NCI-H2081 treated with DMSO at 0.1 percent for 48 hours (cell line): ENCODE measurements around the gene HOPX.
"Not testable (repeated sequence)": the region's sequence is repeated elsewhere in the genome, so short reads cannot be mapped to it uniquely, and the experiment has no call there.

ENCODE experiments used
- DNase-seq: peaks from one replicate; lab custom pipeline; 2025; lab: John Stamatoyannopoulos, UW

HOPX gene, protein sequence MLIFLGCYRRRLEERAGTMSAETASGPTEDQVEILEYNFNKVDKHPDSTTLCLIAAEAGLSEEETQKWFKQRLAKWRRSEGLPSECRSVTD

DNA sequence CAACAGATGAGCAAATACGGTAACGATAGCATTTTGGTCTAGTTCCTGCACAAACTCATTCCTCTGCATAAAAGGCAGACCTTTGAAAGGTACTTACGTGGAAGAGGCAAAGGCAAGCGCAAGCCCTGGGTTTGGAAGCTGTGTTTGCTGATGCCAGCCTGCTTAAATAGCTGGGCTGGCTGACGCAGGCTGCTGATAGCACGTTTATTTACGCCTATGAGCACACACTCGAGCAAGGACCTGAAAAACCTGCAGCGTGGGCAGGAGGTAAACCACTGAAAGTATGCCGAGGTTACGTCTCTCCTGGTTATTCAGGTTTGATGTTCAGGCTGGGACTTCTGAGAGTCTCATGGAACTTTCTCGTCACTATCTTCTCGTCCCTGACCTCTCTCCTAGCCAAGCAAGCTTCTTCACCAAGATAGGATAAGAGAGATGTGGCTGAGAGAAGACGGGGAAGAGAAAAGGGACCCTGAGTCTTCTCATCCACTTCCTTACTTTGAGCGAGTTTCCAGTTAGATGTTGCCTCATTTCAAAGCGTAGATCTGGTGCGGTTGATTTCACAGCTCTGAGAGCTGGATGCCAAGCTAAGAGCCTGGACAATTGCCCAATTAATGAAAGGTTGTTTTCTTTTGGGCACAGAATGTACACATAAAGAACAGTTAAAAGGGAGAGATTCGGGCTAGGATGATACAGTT, at the start of gene HOPX:
TSS of gene HOPX (minus strand) at position 139 of the 695 bp plus-strand sequence. CDS start 23,480 bp downstream, outside the sequence.
- DNase-seq, result no peak

DNA sequence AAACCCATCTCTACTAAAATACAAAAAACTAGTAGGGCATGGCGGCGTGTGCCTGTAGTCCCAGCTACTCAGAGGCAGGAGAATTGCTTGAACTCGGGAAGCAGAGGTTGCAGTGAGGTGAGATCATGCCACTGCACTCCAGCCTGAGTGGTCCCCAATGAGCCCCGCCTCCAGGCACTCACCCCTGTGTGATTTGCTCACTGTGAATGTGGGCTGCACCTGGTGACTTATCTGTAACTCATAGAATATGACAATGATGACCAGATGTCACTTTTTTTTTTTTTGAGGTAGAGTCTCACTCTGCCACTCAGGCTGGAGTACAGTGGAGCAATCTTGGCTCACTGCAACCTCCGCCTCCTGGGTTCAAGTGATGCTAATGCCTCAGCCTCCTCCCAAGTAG, 49.0 kb upstream of the HOPX start:
- DNase-seq, result no peak

DNA sequence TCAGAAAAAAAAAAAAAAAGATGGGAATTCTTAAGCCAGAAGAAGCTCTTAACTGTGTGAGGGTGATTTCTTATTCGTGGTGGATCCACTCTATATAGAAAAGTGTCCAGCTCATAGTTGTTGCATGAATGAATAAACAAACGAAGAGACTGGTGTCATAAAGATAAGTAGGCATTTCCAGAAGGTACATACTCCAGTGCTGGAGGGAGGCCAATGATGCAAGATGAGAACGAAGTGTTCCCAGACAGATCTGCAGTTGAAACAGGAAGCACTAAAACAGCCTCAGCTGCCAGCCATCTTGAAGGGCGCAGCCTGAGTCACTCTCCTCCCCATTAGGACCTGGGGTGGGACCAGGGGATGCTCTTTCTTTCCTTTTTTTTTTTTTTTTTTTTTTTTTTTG, 47.4 kb upstream of the HOPX start:
- DNase-seq, result no peak

DNA sequence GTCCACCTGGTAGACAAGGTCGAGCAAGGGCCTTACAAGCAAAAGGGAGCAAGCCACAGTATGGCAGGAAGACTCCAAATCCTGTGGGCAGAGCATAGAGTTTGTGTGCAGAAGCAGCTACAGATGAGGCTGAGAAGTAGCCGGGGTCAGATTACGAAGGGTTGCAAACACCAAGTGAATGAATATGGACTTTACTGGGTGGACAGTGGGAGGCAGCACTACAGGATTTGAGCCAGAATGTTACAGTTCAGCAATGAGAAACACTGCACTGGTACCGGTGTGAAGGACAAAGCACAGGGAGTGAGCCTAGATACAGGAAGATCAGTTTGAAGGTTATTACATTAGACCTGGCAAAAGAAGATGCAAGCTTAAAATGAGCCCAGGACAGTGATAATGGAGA, 46.1 kb upstream of the HOPX start:
- DNase-seq, result no peak

DNA sequence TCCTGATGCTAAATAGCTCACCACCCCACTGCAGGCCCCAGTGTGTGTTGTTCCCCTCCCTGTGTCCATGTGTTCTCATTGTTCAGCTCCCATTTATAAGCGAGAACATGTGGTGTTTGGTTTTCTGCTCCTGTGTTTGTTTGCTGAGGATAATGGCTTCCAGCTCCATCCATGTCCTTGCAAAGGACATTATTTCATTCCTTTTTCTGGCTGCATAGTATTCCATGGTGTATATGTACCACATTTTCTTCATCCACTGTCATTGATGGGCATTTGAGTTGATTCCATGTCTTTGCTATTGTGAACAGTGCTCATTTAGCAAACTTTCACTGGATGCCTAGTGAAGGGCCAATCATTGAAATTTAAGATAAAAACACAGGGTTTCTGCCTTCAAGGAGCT, 45.5 kb upstream of the HOPX start:
- not testable (repeated sequence) for DNase-seq

DNA sequence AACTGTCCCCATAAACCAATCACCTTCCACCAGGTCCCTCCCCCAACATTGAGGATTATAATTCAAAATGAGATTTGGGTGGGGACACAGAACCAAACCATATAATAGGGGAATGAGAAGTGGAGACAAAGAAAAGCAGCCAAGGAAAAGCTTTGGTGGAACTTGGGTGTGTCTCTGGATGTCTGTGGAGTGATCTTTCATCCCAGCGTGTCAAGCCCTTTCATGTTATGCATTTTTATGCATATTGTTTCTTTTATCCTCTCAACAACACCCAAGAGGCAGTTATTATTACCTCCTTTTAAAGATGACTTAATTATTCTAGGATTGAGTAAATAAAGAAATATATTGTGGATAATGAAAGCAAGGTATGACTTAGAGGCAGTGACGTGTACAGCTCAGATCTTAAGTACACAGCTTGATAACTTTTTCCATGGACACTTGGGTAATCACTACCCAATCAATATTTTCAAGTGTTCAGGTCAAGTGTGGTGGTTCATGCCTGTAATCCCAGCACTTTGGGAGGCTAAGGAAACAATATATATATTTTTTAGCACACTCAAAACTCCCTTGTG, 42.6 kb upstream of the HOPX start:
- DNase-seq, result no peak

DNA sequence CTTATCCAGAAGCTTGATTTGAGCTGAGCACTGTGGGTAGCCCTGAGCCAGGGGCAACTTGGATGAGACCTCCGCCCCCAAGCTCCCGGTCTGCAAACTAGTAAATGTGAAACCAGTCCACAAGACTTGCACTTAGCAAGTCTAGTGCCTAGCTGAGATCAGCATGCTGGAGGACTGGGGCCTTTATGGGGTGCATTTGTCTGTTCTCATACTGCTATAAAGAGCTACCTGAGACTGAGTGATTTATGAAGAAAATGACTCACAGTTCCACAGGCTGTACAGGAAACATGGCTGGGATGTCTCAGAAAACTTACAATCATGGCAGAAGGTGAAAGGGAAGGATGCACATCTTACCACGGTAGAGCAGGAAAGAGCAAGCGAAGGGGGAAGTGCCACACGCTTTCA, 42.1 kb upstream of the HOPX start:
- no peak for DNase-seq

DNA sequence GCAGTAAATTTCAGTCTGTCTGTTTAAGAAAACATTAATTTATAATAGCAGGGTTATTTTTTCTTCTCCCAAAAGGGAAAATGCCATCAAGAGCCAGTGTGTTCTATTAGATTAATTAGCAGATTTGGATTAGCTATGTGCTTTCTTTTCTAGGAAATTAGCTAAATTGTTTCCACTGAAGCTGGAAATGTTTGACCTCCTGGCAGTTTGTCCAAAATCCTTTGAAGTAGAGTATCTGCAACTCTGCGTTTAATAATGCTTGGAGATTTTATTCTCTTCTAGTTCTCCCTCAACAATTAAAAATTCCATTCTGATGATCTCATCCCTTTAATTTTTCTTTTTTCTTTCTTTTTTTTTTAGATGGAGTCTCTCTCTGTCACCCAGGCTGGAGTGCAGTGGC, 27.1 kb upstream of the HOPX start:
- no peak for DNase-seq

DNA sequence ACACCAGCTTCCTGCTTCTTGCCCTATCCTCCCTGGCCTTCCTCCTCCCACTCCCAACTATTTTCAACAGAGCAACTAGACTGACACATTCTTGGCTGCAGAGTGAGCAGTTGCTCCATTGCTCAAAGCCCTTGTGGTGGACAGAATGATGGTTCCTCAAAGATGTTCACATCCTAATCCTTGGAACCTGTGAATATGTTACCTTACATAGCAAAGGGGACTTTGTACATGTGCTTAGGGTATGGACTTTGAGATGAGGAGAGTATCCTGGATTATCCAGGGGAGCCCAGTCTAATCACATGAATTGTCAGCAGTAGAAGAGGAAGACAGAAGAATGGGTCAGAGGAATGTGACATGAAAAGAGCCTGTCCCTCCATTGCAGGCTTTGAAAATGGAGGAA, 24.9 kb upstream of the HOPX start:
- DNase-seq, result no peak

DNA sequence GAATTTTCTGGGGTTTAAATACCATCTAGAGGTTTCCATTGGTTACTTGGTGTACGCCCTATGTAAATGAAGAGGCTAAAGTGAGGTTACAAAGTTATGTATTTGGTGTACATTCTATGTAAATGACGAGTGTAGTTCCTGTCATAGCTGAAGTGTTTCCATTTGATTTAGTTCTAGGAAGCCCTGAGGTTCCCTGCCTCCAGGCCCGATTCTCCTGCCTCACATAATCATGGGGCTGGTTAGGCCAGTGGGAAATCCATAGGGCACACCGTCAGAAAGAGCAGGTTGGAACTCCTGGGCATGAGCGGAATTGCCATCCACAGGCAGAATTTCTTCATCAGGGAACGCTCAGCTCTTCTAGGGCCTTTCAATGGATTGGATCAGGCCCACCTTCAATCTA, 24.2 kb upstream of the HOPX start:
- DNase-seq, result no peak

DNA sequence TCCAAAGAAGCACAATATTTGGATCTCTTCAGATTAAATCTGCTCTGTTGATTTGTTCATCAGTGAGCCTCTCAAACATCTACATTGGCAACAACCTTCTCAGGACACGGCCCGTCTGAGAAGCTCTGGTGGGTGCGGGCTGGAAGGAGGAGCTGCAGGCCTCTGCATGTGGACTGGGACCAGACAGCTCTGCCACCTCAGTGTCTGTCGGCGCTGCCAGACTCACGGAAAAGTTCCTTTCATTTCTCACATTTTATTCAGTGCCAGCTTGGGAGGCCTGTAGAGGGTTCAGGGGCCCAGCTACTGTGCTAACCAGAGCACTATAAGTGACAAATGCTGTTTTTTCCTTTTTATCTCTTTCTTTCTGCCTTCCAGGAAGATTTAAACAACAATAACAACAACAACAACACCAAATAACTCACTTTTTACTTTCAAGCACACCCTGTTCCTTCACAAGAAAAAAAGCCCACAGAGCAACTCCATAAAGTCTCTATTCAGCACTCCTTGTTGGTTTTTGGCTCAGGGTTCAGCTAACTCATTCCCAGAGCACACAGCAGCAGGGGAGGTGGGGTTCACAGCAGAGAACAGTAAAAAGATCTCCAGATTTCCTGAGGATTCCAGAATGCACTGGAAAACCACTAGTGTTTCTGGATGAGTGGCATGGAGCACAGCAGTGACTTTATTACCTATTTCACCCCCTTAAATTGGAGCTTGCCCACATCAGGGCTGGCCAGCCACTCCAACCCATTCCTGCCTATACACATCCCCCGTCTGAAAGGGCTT, 23.2 kb upstream of the HOPX start:
- no peak for DNase-seq

DNA sequence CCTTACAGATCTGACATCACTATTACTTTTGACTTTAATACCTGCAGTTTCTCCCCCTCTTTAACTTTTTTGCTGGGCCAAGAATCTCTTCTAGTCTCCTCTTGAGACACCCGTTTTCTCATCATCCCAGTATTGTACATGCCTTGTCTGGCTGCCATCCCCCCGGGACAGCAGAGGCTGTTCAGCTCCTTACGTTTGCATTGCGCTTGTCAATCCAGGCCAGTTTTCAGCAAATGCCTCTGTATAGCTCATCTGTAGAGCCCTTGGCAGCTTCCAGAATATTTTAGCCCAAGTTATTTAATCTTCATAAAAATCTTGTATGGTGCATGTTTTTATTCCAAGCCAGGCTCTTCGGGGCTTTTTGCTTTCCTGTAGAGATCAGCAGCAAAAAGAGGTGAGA, 22.3 kb upstream of the HOPX start:
- no peak for DNase-seq

DNA sequence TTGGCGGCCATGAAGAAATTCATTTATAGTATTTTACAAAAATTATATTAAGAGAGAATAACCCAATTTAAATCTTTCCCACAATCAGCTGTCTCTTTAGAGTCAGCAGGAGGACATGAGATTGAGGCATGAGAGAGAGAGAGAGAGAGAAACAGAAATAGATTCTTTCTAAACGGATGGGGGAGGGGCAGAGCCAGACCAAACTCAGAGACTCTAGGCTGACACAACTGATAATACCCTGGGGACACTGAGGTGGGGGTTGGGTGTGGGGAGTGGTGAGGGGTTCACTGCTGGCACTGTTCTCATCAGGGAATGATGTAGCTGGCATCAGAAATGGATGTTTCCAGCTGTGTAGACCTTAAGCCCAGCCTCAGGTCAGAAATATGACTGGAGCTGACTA, 20.5 kb upstream of the HOPX start:
- no peak for DNase-seq

DNA sequence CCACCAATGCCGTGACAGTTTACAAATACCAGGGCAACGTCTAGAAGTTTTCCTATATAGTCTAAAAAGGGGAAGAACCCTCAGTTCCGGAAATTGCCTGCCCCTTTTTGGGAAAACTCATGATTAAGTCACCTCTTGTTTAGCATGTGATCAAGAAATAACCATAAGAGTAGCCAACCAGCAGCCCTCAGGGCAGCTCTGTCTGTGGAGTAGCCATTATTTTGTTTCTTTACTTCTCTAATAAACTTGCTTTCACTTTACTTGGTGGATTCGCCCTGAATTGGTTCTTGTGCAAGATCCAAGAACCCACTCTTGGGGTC, 20.0 kb upstream of the HOPX start:
- DNase-seq, result no peak

DNA sequence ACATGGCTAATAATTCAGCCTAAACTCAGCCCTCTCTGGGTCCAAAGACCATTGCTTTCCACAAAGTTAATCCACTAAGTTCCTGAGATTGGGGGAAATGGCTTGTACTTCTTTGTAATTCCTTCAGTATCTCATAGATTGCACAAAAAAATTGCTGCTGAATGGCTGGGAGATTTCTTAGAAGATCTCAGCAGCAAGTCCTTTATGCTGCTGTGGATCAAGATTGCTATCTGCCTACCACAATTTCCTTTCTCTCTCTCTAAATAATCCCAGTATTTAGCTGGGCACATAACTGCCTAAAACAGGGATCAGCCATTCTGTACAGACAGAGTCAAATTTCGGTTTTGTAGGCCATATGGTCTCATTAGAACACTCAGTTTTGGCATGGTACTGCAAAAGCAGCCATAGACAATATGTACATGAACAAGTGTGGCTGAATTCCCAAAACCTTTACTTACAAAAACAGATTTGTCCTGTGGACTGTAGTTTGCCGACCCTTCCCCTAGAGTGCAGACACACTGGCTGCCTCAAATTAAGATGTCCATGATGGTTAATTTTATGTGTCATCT, 18.5 kb upstream of the HOPX start:
- no peak for DNase-seq

DNA sequence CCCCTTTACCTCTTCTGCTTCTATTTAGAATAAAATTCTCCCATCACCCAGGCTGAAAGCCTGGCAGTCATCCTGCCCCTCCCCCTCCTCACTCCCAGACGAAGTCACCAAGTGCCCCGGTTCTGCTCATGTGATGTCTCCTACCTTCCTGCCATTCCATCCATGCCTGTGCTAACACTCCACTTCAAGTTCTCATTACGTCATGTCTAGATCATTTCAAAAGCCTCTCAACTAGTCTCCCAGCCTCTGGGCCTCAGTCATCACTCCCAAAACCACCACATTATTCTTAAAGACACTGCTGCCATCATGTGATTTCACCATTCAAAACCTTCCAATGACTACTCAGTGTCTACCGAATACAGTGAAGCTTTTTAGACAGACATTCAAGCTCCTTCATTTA, 17.2 kb upstream of the HOPX start:
- DNase-seq, result no peak

DNA sequence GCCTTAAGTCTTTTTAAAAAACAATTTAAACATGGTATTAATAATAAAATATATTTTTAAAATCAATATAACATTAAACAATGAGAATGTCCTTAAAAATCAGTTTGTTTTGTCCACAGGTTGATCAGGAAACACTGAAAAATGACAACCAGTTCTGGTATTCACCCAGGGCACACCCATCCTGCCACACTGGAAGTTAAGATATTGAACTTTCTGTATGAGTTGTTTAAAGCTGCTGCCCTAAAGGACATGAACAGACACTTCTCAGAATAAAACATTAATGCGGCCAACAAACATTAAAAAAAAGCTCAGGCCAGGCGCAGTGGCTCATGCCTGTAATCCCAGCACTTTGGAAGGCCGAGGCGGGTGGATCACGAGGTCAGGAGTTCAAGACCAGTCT, 15.0 kb upstream of the HOPX start:
- no peak for DNase-seq

DNA sequence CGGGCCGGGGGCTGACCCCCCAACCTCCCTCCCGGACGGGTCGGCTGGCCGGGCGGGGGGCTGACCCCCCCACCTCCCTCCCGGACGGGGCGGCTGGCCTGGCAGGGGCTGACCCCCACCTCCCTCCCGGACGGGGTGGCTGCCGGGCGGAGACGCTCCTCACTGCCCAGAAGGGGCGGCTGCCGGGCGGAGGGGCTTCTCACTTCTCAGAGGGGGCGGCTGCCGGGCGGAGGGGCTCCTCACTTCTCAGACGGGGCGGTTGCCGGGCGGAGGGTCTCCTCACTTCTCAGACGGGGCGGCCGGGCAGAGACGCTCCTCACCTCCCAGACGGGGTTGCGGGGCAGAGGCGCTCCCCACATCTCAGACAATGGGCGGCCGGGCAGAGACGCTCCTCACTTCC, 12.4 kb upstream of the HOPX start:
- not testable (repeated sequence) for DNase-seq

DNA sequence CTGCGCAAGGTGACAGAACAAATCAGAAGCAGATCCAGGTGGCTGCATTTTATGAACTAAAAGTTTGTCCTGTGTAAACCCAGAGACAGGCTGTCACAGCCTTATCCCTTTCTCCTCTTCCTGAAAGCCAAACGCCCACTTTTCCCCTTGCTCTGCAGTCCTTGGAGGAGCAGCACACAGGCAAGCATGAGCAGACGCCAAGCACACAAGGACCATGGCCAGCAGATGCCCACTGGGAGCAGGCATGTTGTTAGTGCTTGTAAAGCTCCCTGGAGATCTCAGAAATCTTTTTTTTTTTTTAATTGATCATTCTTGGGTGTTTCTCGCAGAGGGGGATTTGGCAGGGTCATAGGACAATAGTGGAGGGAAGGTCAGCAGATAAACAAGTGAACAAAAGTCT, 11.5 kb upstream of the HOPX start:
- DNase-seq, result no peak

DNA sequence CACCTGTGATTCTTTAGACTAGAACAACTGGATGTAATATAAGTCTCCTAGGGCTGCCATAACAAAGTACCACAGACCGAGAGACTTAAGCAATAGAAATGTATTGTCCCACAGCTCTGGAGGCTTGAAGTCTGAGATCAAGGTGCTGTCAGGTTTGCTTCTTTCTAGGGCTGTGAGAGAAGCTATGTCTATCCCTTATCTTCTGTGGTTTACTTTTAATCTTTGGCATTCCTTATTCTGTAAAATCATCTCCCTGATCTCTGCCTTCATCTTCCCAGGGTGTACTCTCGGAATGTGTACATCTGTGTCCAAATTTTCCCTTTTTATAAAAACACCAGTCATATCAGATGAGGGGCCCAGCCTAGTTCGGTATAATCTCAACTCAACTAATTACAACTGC, 10.3 kb upstream of the HOPX start:
- no peak for DNase-seq

DNA sequence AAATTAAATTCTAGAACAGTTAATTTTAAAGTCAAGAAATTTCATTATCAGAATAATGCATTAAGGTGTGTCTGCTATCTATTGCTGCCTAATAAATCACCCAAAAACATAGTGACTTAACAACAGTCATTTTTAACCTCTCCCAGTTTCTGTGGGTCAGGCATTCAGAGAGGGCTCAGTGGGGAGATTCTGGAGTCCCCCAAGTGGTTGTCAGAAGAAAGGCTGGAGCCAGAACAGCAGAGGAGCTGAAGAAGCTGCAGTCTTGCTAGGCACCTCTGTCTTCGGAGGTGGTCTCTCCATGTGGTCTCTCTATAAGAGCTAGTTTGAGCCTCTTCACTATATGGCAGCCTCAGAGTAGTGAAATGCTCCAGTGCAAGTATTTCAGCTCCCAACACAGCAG, 9.3 kb upstream of the HOPX start:
- DNase-seq, result no peak

DNA sequence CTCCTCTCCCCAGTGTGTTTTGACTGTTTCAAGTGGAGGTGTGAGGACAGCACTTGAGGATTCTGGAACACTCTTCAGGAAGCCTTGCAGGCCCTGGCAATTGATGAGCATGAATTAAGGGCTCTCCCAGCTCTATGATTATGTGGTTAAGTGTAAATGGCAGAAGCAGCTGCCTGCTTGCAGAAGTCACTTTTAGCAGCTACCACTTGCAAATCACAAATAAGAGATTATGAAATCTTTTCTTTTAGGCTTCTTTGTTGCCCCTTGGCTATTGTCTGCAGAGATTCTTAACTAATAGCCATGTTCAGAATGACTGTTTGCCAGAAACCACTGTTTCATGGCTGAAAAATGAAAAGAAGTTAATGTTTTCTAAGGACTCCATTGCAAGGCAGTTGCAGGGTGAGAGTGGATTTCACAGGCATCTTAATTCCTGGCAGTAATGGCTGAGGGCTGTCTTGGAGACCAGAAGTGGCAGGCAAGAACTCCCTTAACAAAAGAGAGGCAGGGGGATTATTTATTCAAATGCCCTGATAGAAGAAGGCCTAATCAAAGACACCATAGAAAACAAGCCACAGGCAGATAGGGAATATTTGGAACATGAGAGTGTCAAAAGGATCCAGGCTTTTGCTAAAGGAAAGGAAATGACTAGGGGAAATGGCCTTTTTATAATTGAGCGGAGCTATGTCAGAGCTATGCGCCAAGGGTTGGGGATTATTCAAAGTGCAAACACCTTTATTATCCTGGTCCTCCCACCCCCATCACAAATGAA, 8.3 kb upstream of the HOPX start:
- DNase-seq, result no peak
